NCI-H510A (cell line): Measurements from ENCODE around the gene XYLT2.
"Not testable (repeated sequence)": the region's sequence is repeated elsewhere in the genome, so short reads cannot be mapped to it uniquely, and the experiment has no call there.

Experiments used
- DNase-seq: peaks from one replicate; lab custom pipeline; 2025; lab: John Stamatoyannopoulos, UW

XYLT2 gene

GRCh38 chr17:50393700-50394099 is 47.8 kb downstream of the XYLT2 start:
- no peak for DNase-seq

- DNase-seq: no peak
Observed at GRCh38 chr17:50394711-50395110, 48.8 kb downstream of the XYLT2 start.

GRCh38 chr17:50396261-50397110 is 50.6 kb downstream of the XYLT2 start:
- DNase-seq: no peak

GRCh38 chr17:50397111-50397918 is 51.4 kb downstream of the XYLT2 start, which contains the start of gene LRRC59:
Gene LRRC59 (minus strand): TSS chr17:50397523. CDS start chr17:50397317, 206 bp downstream.
- DNase-seq: peak; percentile 76

- DNase-seq: no peak
Observed at GRCh38 chr17:50397919-50398285, 52.0 kb downstream of the XYLT2 start.

- DNase-seq: not testable (repeated sequence)
Observed at GRCh38 chr17:50398672-50399071, 52.7 kb downstream of the XYLT2 start.

GRCh38 chr17:50399591-50399990 is 53.7 kb downstream of the XYLT2 start:
- not testable (repeated sequence) for DNase-seq

- not testable (repeated sequence) for DNase-seq
Observed at GRCh38 chr17:50405351-50405750, 59.4 kb downstream of the XYLT2 start.

GRCh38 chr17:50406578-50406977 is 60.7 kb downstream of the XYLT2 start:
- DNase-seq: no peak

GRCh38 chr17:50407921-50408320 is 62.0 kb downstream of the XYLT2 start:
- DNase-seq: no peak
